GM12865 (cell line): ENCODE data around the gene S100A2.

Source experiments
- DNase-seq: peaks from one replicate; pipeline ENCODE4 v3.0.0; 2010; ENCODE audit warnings: low read depth
- H3K4me3 ChIP-seq: 2 replicates; pipeline ENCODE4 v1.5.1; 2011; ENCODE audit warnings: mild to moderate bottlenecking, low read depth, low read length, control low read depth
- TF ChIP-seq, protein P1 (sequence below): IDR thresholded peaks from 2 replicates; pipeline ENCODE4 v1.5.1; 2011; ENCODE audit warnings: low read length, control low read depth, low read depth, inconsistent platforms; ENCODE audit not compliant: insufficient read depth; ENCODE audit errors: missing control alignments

The S100A2 gene

DNA sequence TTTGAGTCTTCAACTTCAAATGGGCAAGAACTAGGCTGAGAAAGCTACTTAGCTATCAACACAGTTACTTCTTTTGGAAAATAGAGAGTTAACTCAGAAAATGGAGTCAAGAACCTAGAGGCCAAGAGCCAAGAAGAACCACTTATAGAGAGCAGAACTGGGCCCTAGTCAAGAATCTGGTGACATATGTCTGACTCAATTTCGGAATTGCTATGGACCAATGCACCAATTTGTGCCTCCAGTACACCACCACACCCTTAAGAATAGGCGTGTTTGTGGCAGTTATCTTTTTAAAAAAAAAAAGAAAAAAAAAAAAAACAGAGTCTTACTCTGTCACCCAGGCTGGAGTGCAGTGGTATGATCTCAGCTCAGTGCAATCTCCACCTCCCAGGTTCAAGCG lies 7.8 kb downstream of the S100A2 start:
- no peak for DNase-seq
- no peak overlapping the region for H3K4me3 ChIP-seq
- TF ChIP-seq, protein P1, sequence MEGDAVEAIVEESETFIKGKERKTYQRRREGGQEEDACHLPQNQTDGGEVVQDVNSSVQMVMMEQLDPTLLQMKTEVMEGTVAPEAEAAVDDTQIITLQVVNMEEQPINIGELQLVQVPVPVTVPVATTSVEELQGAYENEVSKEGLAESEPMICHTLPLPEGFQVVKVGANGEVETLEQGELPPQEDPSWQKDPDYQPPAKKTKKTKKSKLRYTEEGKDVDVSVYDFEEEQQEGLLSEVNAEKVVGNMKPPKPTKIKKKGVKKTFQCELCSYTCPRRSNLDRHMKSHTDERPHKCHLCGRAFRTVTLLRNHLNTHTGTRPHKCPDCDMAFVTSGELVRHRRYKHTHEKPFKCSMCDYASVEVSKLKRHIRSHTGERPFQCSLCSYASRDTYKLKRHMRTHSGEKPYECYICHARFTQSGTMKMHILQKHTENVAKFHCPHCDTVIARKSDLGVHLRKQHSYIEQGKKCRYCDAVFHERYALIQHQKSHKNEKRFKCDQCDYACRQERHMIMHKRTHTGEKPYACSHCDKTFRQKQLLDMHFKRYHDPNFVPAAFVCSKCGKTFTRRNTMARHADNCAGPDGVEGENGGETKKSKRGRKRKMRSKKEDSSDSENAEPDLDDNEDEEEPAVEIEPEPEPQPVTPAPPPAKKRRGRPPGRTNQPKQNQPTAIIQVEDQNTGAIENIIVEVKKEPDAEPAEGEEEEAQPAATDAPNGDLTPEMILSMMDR = no peak

DNA sequence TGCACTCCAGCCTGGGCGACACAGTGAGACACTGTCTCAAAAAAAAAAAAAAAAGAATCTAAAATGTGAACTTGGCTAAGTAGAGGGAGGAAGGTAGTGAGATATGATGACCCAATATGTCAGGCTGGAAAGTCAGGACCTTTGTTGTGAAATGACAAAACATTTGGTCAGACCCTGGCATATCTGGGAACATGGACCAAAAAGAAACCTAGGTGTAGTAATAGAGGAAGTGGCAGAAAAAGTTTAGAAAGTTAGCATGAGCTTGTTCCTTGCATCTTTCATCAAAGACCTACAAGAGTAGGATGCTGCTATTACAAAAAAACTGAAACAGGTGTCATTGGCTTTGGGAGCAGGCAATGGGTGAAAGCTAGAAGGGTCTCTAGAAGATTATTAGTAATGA lies 9.3 kb downstream of the S100A2 start:
- no peak for DNase-seq
- TF ChIP-seq, protein P1 = no peak
- no peak overlapping the region for H3K4me3 ChIP-seq

- DNase-seq = no peak
- TF ChIP-seq, protein P1 = no peak
- H3K4me3 ChIP-seq = no peak overlapping the region
Observed at GRCh38 chr1:153553830-153554541, 11.7 kb downstream of the S100A2 start.

DNA sequence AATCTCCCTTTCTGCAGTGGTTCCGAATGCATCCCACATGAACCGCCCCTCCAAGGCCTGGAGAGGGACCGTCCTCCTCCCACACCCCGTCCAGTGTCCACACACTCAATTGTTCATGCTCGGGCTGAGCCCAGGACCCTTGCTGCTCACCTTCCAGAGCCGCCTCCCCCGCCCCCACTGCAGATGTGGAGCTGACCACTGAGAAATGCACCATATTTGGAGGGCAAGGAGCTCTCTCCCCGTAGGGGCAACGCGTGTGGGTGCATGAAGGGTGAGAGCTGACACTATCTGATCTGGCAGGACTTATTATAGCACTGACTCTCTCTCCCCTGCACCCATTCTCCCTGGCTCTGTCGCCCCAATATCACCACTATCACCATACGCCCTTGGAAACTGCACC lies 12.5 kb downstream of the S100A2 start:
- DNase-seq = no peak
- TF ChIP-seq, protein P1 = no peak
- H3K4me3 ChIP-seq = no peak overlapping the region

GRCh38 chr1:153552335-153552734 lies 13.3 kb downstream of the S100A2 start:
- TF ChIP-seq, protein P1 = no peak
- H3K4me3 ChIP-seq = no peak overlapping the region
- DNase-seq = no peak

DNA sequence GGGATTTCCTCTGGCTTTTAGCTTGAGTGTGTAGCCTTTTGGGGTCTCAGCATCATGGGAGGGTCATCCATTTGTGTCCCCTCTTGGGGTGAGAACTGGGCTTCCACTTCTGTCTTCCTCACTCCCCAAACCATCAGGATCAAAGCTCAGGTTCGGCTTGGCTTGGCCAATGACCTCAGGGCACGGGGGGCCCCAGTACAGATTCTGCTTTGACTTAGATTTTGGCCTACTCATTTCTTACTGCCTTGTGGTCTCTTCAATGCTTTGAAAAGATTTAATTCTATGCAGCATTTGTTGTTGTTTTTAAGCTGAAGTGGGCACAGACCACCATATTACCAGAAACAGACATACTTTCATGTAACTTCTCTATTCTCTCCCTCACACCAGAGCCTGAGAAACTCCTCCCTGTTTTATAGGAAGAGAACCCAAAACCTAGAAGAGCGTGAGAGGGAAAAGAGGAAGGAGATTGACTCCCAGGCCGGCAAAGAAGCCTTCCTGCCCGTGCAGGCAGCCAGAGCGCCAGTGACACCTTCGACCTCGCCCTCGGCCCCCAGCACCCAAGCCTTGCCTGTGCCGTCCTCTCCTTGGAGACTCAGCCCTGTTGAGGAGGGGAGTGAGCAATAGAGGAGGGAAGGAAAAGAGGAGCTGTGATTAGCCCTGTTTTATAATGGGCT lies 14.7 kb downstream of the S100A2 start:
- H3K4me3 ChIP-seq = no peak overlapping the region
- DNase-seq = no peak
- TF ChIP-seq, protein P1 = no peak

GRCh38 chr1:153550398-153550758 lies 15.3 kb downstream of the S100A2 start:
- TF ChIP-seq, protein P1 = no peak
- no peak for DNase-seq

More at GRCh38 chr1:153550398-153550758, 15.3 kb downstream of the S100A2 start:
- no peak overlapping the region for H3K4me3 ChIP-seq
